Measurements from ENCODE around the gene CXCR2. TPM values are rescaled to one million over a fixed set of nuclear protein-coding genes. Genes with fewer than 3 reads are reported as not detected.
A peak's percentile ranks its signal among the peaks of the same experiment; 100 is the strongest.
"Not testable (repeated sequence)": the region's sequence is repeated elsewhere in the genome, so short reads cannot be mapped to it uniquely, and the experiment has no call there.

CXCR2 gene
- total RNA-seq, 1 experiment from 2014 or later: not detected

- DNase-seq (ENCODE audit: low read depth): no peak
Measured at GRCh38 chr2:218130377-218130776, 4.5 kb downstream of the CXCR2 start.

DNA sequence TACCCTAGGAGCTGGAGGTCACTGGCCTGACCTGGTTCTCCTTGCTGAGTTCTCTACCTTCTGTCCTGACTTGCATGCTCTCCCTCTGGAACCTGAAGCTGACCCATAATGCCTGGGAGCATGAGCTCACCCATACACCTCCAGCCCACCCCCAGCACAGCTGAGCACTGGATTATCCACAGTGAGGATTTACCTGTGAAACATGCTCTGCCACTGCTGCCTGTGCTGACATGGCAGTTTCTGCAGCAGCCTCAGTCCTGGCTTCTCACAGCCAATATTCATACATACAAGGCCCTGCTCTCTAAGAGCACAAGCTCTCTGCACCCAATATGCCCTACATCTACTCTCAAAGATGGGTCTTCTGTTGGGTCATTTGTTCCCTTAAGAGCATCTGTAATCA is 5.0 kb downstream of the CXCR2 start:
- no peak for DNase-seq (ENCODE audit: low read depth)

DNA sequence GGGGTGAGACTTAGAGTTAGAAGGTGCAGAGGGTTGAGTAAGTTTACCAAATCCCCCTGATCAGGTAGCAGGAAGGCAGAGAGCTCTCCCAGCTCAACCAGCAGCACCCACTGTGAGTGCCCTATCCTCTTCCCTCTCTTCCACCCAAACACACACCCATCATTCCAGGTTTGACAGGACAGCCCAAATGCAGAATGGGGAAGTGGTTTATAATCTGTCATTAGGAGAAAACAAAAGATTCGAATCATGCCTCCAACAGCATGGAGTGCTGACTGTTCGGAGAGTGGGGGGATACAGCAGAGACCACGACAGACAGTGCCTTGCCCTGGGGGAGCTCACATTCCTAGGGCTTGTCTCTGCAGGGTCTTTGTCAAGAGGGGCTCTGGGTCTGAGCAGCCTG is 11.7 kb downstream of the CXCR2 start:
- DNase-seq (ENCODE audit: low read depth): no peak

DNA sequence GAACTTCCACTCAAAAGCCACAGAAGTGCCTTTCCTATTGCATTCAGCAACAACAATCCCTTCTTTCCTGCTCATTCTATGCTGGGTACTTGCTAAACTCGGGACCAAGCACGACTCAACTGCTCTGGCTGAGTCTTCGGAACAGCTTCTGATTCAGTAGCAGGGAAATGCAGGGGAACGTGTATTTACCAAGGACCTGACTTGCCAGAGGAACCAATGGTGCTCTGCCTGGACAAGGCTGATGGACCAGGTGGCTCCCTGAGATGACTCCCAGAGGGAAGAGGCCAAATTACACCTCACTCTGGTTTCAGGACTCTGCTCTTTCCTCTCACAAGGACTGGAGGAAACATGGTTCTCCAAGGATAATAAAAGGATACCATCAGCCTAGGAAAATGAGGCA is 12.2 kb downstream of the CXCR2 start:
- DNase-seq (ENCODE audit: low read depth): no peak

GRCh38 chr2:218145124-218145523 is 19.3 kb downstream of the CXCR2 start:
- no peak for DNase-seq (ENCODE audit: low read depth)

DNA sequence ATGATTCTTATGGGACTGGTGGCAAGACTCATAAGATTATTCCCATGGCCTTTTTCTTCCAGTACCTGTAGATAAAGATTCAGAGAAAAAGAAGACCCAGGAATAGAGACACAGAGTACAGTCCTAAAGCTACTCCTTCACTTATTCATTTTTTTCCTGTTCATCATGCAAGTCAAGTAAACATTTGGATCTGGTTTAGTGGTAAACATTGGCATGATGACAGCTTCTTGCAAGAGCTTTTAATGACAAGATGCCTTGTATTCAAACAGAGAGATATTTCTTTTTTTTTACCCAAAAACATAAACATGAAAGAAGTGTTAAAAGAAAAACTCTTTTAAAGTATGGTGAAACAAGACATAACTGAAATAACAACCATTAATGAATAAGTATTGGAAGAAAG is 20.2 kb downstream of the CXCR2 start:
- no peak for DNase-seq (ENCODE audit: low read depth)

DNA sequence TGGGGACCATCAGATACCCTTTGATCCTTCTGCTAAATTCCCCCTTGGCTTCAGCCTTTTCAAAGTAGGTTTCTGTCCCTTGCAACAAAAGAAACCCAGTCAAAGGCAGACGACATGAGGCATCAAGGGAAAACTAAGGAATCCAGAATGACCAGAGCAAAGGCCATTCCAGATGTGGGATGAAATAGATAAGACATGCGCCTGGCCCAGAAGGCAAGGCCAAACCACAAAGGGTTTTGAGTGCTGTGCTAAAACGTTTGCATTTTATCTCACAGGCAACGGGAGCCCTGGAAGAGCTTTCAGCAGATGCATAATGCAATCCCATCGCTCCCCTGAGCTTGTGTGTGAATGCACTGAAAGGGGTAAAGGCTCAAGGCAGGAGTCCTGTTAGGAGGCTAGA is 23.3 kb downstream of the CXCR2 start:
- peak; percentile 7 for DNase-seq (ENCODE audit: low read depth)

- DNase-seq (ENCODE audit: low read depth): no peak
Measured at GRCh38 chr2:218149848-218150440, 24.1 kb downstream of the CXCR2 start.

GRCh38 chr2:218152172-218152571 is 26.3 kb downstream of the CXCR2 start:
- DNase-seq (ENCODE audit: low read depth): no peak

GRCh38 chr2:218152777-218153176 is 26.9 kb downstream of the CXCR2 start:
- no peak for DNase-seq (ENCODE audit: low read depth)

GRCh38 chr2:218155953-218156479 is 30.2 kb downstream of the CXCR2 start:
- no peak for DNase-seq (ENCODE audit: low read depth)

DNA sequence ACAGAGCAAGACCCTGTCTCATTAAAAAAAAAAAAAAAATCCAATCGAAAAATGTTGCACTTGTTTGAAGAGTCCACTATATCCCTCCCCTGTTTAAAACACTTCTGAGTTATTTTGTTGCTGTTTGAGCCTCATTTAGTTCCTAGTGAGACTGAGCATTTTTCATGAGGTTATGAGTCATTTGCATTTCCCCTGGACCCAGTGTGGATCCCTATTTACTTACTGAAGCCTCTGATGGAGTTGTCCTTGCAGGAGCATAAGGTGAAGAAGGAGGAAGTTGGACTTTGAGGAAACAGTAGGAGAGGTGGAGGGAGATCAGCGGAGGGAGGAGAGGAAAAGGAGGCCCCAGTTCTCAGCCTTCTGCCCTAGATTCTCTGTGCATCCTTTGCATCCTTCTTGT is 35.8 kb downstream of the CXCR2 start:
- DNase-seq (ENCODE audit: low read depth): no peak

- no peak for DNase-seq (ENCODE audit: low read depth)
Measured at GRCh38 chr2:218162814-218163213, 37.0 kb downstream of the CXCR2 start.

DNA sequence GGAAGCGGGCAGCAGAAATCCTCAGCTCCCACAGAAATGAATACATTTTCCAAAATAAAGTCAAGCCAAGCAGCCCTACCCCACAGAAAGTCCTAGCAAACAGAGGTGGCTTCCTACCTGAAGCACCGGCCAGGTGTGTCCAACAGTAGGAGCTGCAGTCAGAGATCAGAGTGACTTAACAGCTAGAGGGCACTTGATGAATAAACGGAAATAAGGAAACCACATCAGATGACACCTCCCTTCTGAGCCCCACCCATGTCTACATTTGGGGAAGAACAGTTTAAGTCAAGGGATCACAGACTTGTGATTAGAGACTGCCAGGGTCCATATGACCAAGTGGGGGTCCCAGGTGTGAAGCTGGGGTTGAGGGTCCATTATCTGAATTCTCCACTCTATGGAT is 41.0 kb downstream of the CXCR2 start, which contains the start of gene CXCR1:
Gene CXCR1, minus strand, starts transcription at position 172 of the 400 bp plus-strand sequence. CDS start 1,751 bp downstream, outside the sequence.
- no peak for DNase-seq (ENCODE audit: low read depth)

DNA sequence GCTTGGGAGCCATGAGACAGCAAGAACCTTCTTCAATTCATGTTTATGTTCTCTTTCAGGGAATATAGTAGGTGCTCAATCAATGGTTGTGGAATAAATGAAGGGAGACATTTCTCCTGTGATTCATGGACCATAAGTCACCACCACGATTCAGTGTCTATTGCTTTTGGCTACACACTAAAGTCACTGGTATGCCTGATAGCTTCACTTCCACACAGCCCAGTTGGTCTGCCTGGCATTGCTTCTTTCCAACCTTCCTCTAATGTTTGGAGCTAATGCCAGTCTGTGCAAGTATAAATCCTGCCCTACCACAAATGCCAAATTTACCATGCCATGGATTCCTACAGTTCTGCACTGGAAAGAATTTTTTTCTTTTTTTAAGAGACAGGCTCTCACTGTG is 42.2 kb downstream of the CXCR2 start:
- DNase-seq (ENCODE audit: low read depth): no peak

DNA sequence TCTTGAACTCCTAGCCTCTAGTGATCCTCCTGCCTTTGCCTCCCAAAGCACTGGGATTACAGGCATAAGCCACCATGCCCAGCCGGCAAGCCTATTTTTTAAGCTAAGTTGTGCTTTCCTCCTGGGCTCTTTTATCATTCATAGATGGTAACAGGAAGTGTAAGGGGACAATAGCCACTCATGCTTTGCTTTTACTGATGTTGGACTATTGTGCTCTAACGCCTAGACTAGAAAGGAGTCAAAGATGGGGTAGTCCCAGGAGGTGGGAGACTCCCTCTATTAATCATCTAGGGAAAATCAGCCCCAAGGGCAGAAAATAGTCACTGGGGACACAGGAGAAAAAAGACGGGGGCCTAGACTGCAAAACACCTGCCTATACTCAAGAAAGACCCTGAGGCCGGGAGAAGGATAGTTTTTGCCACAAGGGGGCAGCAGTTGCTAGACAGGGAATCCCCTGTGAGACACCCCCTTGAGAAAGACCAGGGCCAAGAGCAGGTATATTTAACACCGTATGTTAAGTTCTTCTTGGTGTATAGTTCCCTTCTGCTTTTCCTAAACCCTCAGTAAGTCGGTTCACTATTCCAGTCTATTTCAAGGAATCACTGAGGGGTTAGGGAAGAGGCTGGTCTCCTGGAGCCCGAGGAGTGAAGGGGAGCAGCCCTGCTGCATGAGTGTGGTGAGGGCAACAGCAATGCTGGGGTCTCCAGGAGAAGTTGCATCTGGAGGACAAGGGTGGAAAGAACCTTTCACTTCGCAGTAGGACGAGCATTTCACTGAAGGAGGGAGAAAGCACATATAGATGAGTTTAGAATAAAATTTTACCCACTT is 43.0 kb downstream of the CXCR2 start:
- DNase-seq (ENCODE audit: low read depth): peak; percentile 48

DNA sequence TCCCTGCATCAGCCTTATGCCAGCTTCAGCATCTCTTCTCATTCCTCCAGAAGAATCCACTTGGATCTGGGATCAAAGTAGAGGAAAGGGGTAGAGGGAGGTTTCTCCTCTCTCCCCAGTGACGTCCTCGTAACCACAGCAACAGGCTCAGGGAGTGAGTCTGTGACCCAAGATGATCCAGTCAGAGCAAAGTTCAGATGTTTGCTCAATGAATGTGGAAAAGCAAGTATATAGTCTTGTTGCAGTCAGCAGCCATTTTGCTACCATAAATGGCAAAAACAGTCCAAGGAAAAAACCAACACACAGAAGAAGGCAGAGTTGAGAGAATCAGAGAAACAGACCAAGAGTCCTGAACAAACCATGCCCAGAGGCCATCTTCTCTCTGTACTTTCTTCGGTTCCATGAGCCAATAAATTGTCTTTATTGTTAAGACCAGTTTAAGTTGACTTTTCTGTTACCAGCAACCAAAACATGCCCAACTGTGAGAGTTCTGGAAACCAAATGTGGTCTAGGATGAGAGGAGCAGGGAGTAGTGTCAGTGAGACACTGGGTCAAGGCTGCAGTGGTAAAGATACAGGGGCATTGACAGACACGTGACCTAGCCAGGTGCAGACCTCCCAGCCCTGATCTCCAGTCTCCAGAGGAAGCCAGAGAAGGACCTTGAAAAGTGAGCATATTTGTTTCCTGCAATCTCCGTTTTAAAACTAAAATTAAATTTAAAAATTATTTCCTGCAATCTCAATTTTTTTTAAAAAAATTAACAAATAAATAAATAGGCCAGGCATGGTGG is 44.1 kb downstream of the CXCR2 start:
- no peak for DNase-seq (ENCODE audit: low read depth)

DNA sequence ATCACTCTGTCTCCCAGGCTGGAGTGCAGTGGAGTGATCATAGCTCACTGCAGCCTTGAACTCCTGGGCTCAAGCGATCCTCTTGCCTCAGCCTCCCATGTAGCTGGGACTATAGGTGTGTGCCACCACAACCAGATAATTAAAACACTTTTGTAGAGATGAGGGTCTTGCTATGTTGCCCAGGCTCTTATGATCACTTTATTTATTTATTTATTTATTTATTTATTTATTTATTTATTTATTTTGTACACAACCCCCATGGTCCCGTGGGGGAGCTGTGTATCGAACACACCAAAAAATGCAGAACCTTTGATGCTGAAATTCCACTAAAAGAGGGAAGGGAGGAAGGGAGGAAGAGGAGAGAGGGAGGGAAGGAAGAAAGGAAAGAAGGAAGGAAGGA is 45.9 kb downstream of the CXCR2 start:
- DNase-seq (ENCODE audit: low read depth): not testable (repeated sequence)

DNA sequence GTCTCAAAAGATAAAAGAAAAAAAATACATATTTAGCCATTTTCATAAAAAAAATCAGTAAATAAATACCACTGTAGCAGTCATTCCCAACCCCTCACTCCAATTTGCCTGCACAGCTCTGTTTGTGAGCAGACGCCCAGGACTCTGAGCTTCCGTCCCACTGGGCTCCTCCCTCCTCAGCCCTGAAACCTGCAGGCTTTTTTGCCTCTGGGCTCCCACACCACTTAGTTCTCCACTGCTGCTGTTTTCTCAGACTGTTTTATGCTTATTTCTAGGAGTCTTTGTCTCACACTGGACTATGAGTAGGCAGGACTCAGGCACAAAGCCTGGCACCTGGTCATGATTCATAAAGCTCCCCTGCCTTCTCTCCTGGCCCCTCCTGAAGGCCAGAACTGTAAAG is 47.0 kb downstream of the CXCR2 start:
- DNase-seq (ENCODE audit: low read depth): no peak

DNA sequence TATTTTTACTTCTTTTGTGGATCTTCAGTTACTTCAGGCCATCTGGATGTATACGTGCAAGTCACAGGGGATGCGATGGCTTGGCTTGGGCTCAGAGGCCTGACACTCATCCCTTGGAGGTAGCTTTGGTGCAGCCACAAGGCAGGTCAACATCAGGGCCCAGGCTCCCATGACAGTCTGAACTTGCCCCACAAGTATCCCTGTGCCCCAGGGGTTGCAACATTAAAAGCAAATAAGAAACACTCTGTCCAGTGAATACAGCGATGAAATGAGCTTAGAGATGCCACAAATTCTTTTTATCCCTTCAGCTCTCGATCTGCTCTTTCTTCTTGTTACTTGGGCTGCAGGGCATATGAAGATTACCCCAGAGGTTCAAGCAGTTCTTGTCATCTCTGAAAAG is 54.0 kb downstream of the CXCR2 start:
- DNase-seq (ENCODE audit: low read depth): no peak

- peak; percentile 35 for DNase-seq (ENCODE audit: low read depth)
Measured at GRCh38 chr2:218180467-218181114, 54.8 kb downstream of the CXCR2 start.

DNA sequence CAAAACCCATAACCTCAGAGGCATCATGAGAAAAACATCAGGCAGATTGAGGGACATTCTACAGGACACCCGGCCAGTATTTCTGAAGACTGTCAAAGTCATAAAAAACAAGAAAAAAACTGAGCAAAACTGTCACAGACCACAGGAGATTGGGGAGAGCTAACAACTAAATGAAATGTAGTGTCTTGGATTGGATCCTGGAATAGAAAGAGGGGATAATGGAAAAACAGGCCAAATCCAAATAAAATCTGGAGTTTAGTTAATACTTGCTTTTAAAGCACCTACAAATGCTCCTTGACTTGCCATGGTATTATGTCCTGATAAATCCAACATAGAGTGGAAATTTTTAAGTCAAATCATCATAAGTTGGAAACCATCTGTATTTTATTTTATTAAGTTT is 58.5 kb downstream of the CXCR2 start:
- no peak for DNase-seq (ENCODE audit: low read depth)
